ENCODE measurements around the gene CLTB. TPM values are rescaled to one million over a fixed set of nuclear protein-coding genes. Genes with fewer than 3 reads are reported as not detected.

Gene CLTB
- total and polyA plus RNA-seq, 2 of the 8 experiments (the other 6 are each of a cell fraction or from before 2014, with no cell fraction given) = 25.9 to 34.9 TPM

- Histone ChIP-seq H3K9me3 (ENCODE audit: insufficient read depth in 2 of 2, low read depth in 1 of 2, low read length in 1 of 2) (no peaks in the 10 kb centered on the region), H3K79me1 (ENCODE audit: low read depth, low read length) (no peaks in the 10 kb centered on the region), H4K91ac (replicated peaks; ENCODE audit: insufficient read length, low read length) (no peak overlapping the region), H4K20me1 (replicated peaks in 1 of 2; ENCODE audit: control insufficient read depth in 1 of 2, insufficient read depth in 2 of 2, low read length in 2 of 2) (peaks cover 0 to 3% of the 10 kb centered on the region in 2 experiments), H2BK20ac (ENCODE audit: low read length) (no peak overlapping the region), H2AK5ac (ENCODE audit: low read depth, low read length) (no peak overlapping the region), H3K56ac (replicated peaks; ENCODE audit: insufficient read length, low read depth, low read length) (no peak overlapping the region), H3K23me2 (ENCODE audit: low read depth, low read length) (peaks cover 15% of the 10 kb centered on the region), H3K79me2 (ENCODE audit: control insufficient read depth in 1 of 2, insufficient read depth in 2 of 2, low read length in 2 of 2) (no peaks in the 10 kb centered on the region), H2BK15ac (ENCODE audit: low read length) (no peak overlapping the region), H3K36me3 (ENCODE audit: control insufficient read depth in 2 of 4, insufficient read depth in 4 of 4, low read length in 3 of 4) (peaks cover 0 to 6% (median 3%) of the 10 kb centered on the region in 4 experiments; a peak in 3 of 8 replicates), H4K8ac (ENCODE audit: extremely low read depth, insufficient read depth, low read length) (no peak overlapping the region), H3K14ac (ENCODE audit: insufficient read length) (no peak overlapping the region), H2BK120ac (replicated peaks; ENCODE audit: low read depth, low read length) (no peak overlapping the region), H3K4ac (replicated peaks; ENCODE audit: insufficient read length, low read depth, low read length) (no peak overlapping the region), H3K27ac (ENCODE audit: low read depth, low read length) (no peak overlapping the region), H4K5ac (ENCODE audit: insufficient read length, low read depth, low read length) (no peak overlapping the region), H3K4me1 (replicated peaks in 1 of 4; ENCODE audit: control insufficient read depth in 3 of 4, insufficient read depth in 4 of 4, low read length in 3 of 4) (peaks cover 0 to 5% (median 3%) of the 10 kb centered on the region in 4 experiments; a peak in 4 of 7 replicates), H3K18ac (ENCODE audit: extremely low read depth, low read length) (no peak overlapping the region), H2BK5ac (ENCODE audit: low read depth, low read length) (no peak overlapping the region), H3K4me2 (ENCODE audit: insufficient read depth in 1 of 2, low read depth in 2 of 2, low read length in 2 of 2) (no peak overlapping the region), H3K9ac (replicated peaks in 1 of 4; ENCODE audit: extremely low read depth in 1 of 4, low read depth in 3 of 4, low read length in 3 of 4) (no peak overlapping the region), H3K23ac (ENCODE audit: insufficient read length) (no peak overlapping the region), H2AFZ (ENCODE audit: low read length) (no peak overlapping the region), H3K4me3 (ENCODE audit: extremely low read depth in 1 of 4, insufficient read depth in 2 of 4, low read depth in 3 of 4, low read length in 4 of 4) (no peak overlapping the region), H2BK12ac (ENCODE audit: low read depth, low read length) (no peak overlapping the region), H3K27me3 (replicated peaks in 1 of 4; ENCODE audit: control insufficient read depth in 3 of 4, extremely low read depth in 1 of 4, insufficient read depth in 3 of 4, low read length in 3 of 4) (peaks cover 5 to 33% (median 26%) of the 10 kb centered on the region in 4 experiments)
- ChIA-PET CTCF (ENCODE audit: partially characterized antibody) (interaction anchor here (0.6 to 1.6 kb wide), 3 partner anchors 12 to 292 kb away, joined by 3 to 4 read pairs (median 3); no protein-coding TSS in a partner anchor), POLR2A (ENCODE audit: partially characterized antibody) (interaction anchor here (1.1 to 10.1 kb wide), 2 partner anchors 16 to 79 kb away, joined by 4 to 93 read pairs; partner anchors contain the start of genes HIGD2A and NOP16)
- DNase-seq (ENCODE audit: low read depth in 1 of 2, low spot score in 2 of 2) (no peak), FAIRE-seq (no peak)
- WGBS, 2 experiments (ENCODE audit: extremely low coverage in 1 of 2, insufficient coverage in 1 of 2, insufficient read length in 1 of 2, insufficient replicate concordance in 2 of 2, low coverage in 1 of 2, low lambda C conversion rate in 2 of 2, missing lambda C conversion rate in 1 of 2) = 97% methylated on average over 7 of the region's 13 CpGs; no CpG with 5 or more reads in 1 of the 2 experiments
- no peak for TF ChIP-seq BRCA1 (IDR thresholded peaks at IDR 0.05; ENCODE audit: low read depth, low read length)
- no peak for TF ChIP-seq EZH2 (IDR thresholded peaks at IDR 0.05; ENCODE audit: low read depth, low read length, severe bottlenecking)
- no peak for TF ChIP-seq SUZ12 (IDR thresholded peaks at IDR 0.05; ENCODE audit: low read length)
- TF ChIP-seq EGR1 (IDR thresholded peaks at IDR 0.05; ENCODE audit: borderline replicate concordance, low read depth, low read length) = no peak
- TF ChIP-seq CTBP2 (IDR thresholded peaks at IDR 0.05; ENCODE audit: borderline replicate concordance, insufficient read depth, insufficient read length, low read length) = no peak
- TF ChIP-seq POLR2AphosphoS5 (IDR thresholded peaks at IDR 0.05; ENCODE audit: low read depth, low read length) = no peak
- TF ChIP-seq BCL11A (IDR thresholded peaks at IDR 0.05; ENCODE audit: low read depth in 2 of 2, low read length in 2 of 2) = no peak
- TF ChIP-seq TEAD4 (IDR thresholded peaks at IDR 0.05; ENCODE audit: low read depth, low read length) = no peak
- TF ChIP-seq POLR2A (IDR thresholded peaks at IDR 0.05; ENCODE audit: control extremely low read depth in 1 of 2, low read depth in 2 of 2, low read length in 2 of 2) = no peak
- no peak for TF ChIP-seq EP300 (IDR thresholded peaks at IDR 0.05; ENCODE audit: borderline replicate concordance in 1 of 2, low read depth in 2 of 2, low read length in 2 of 2)
- TF ChIP-seq TAF1 (IDR thresholded peaks at IDR 0.05; ENCODE audit: low read depth, low read length) = no peak
- no peak for TF ChIP-seq BACH1 (IDR thresholded peaks at IDR 0.05; ENCODE audit: low read length)
- TF ChIP-seq, protein P1, sequence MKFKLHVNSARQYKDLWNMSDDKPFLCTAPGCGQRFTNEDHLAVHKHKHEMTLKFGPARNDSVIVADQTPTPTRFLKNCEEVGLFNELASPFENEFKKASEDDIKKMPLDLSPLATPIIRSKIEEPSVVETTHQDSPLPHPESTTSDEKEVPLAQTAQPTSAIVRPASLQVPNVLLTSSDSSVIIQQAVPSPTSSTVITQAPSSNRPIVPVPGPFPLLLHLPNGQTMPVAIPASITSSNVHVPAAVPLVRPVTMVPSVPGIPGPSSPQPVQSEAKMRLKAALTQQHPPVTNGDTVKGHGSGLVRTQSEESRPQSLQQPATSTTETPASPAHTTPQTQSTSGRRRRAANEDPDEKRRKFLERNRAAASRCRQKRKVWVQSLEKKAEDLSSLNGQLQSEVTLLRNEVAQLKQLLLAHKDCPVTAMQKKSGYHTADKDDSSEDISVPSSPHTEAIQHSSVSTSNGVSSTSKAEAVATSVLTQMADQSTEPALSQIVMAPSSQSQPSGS (IDR thresholded peaks at IDR 0.05; ENCODE audit: low read length) = no peak
Observed at GRCh38 chr5:176368726-176369125, 47.6 kb downstream of the CLTB start.

All from H1 (cell line).